HepG2 (cell line): ENCODE data around the gene ALK. TPM values are rescaled to one million over a fixed set of nuclear protein-coding genes. Genes with fewer than 3 reads are reported as not detected.

Source experiments
- ATAC-seq: fragments of 200-7000 bp; cut with Tn5 transposase; 3 replicates; pipeline ENCODE4 v1.9.1; 2020; ENCODE audit warnings: mild to moderate bottlenecking, moderate library complexity
- BruUV-seq: library from RNA; stranded (reverse); fragments of 400-500 nt; replicated peaks from 2 replicates; lab custom pipeline; 2021; lab: Mats Ljungman, UMichigan
- CTCF ChIA-PET: fragments of 300-600 bp; formaldehyde crosslinking; extraction: SDS; loops from one replicate; lab custom pipeline; 2021; ENCODE audit warnings: low total read pairs, inconsistent platforms, low intra/inter-chr PET ratio; lab: Yijun Ruan, JAX
- POLR2A ChIA-PET: fragments of 350-600 bp; sonication (Branson Sonifier 250); formaldehyde crosslinking; loops from one replicate; lab custom pipeline; 2020; ENCODE audit warnings: antibody characterized with exemption, inconsistent platforms; lab: Yijun Ruan, JAX
- DNase-seq: peaks from one replicate; pipeline ENCODE4 v3.0.0-alpha.2; 2015; ENCODE audit warnings: low spot score
- FAIRE-seq: peaks from 3 replicates; lab custom pipeline; 2011; peaks lifted over from hg19 to GRCh38; lab: Jason Lieb, UNC
- H2AFZ ChIP-seq: one replicate; pipeline ENCODE4 v1.6.1; 2011; ENCODE audit warnings: low read length, inconsistent platforms
- H3K27ac ChIP-seq: fragments of 300-600 bp; 3 replicates; pipeline ENCODE4 v1.8.0; 2011; ENCODE audit warnings: mixed run types, mild to moderate bottlenecking, mixed read lengths, low read length, inconsistent platforms; ENCODE audit not compliant: insufficient read depth; ENCODE audit errors: extremely low read length
- H3K27me3 ChIP-seq, 2 experiments: fragments of 200-600 bp in 1 of 2; 2 replicates in 1 of 2; 3 replicates in 1 of 2; pipeline versions ENCODE4 v1.6.0 to v1.8.0; 2011; ENCODE audit warnings: low read length in 2 of 2, mild to moderate bottlenecking in 2 of 2, moderate library complexity in 2 of 2, inconsistent platforms in 1 of 2; ENCODE audit not compliant: insufficient read depth in 2 of 2, control insufficient read depth in 1 of 2
- H3K36me3 ChIP-seq, 2 experiments: fragments of 200-600 bp in 1 of 2; replicated peaks in 1 of 2; 2 replicates in 1 of 2; 3 replicates in 1 of 2; pipeline versions ENCODE4 v1.5.1 to v1.8.0; 2011; ENCODE audit warnings: low read length in 2 of 2, inconsistent platforms in 1 of 2; ENCODE audit not compliant: insufficient read depth in 2 of 2, control insufficient read depth in 1 of 2
- H3K4me1 ChIP-seq: 2 replicates; pipeline ENCODE4 v1.5.1; 2012; ENCODE audit warnings: low read length, inconsistent platforms; ENCODE audit not compliant: insufficient read depth
- H3K4me2 ChIP-seq: 2 replicates; pipeline ENCODE4 v1.6.0; 2011; ENCODE audit warnings: low read depth, low read length, inconsistent platforms
- H3K4me3 ChIP-seq, 3 experiments: fragments of 200-600 bp in 1 of 3; sonication (generic), shearing (Covaris generic) in 1 of 3; replicated peaks in 1 of 3; 2 replicates each; pipeline ENCODE4 v1.5.1; 2011 to 2016; ENCODE audit warnings: low read length in 3 of 3, inconsistent platforms in 2 of 3, low read depth in 2 of 3, mild to moderate bottlenecking in 2 of 3, control low read depth in 1 of 3, mixed read lengths in 1 of 3; ENCODE audit not compliant: insufficient read depth in 1 of 3
- H3K79me2 ChIP-seq: one replicate; pipeline ENCODE4 v1.6.1; 2011; ENCODE audit warnings: low read length, inconsistent platforms; ENCODE audit not compliant: insufficient read depth
- H3K9ac ChIP-seq: 2 replicates; pipeline ENCODE4 v1.6.0; 2011; ENCODE audit warnings: mild to moderate bottlenecking, low read depth, low read length, inconsistent platforms; ENCODE audit not compliant: insufficient read depth
- H3K9me3 ChIP-seq: 2 replicates; pipeline ENCODE4 v1.5.1; 2012; ENCODE audit warnings: mild to moderate bottlenecking, low read length
- H4K20me1 ChIP-seq: 2 replicates; pipeline ENCODE4 v1.6.0; 2011; ENCODE audit warnings: inconsistent platforms, mild to moderate bottlenecking, low read length, moderate library complexity; ENCODE audit not compliant: insufficient read depth
- CAMTA2 ChIP-seq: sonication (generic); formaldehyde crosslinking; IDR thresholded peaks from 2 replicates; pipeline ENCODE4 v1.4.0; 2020; ENCODE audit warnings: mild to moderate bottlenecking, missing genetic modification reagents, borderline replicate concordance
- FOXP1 ChIP-seq, 2 experiments: fragments of 450-650 bp in 1 of 2; IDR thresholded peaks; 2 replicates each; pipeline ENCODE4 v1.6.1; 2017 to 2018; ENCODE audit warnings: antibody characterized with exemption in 1 of 2
- GATAD2A ChIP-seq: IDR thresholded peaks from 2 replicates; pipeline ENCODE4 v1.6.1; 2016
- HNRNPUL1 ChIP-seq: fragments of 200-400 bp; formaldehyde crosslinking; IDR thresholded peaks from 2 replicates; pipeline ENCODE4 v1.6.1; 2017; ENCODE audit warnings: low read depth, mild to moderate bottlenecking, low read length, moderate library complexity
- RARA ChIP-seq: IDR thresholded peaks from 2 replicates; pipeline ENCODE4 v1.6.1; 2016; ENCODE audit warnings: missing genetic modification reagents, missing compliant biosample characterization
- ZNF546 ChIP-seq: sonication (generic); formaldehyde crosslinking; conservative IDR thresholded peaks from 2 replicates; pipeline ENCODE4 v1.8.1; 2023; ENCODE audit warnings: mild to moderate bottlenecking, missing genetic modification reagents
- ZNF644 ChIP-seq: IDR thresholded peaks from 2 replicates; pipeline ENCODE4 v1.6.1; 2016; ENCODE audit warnings: low read depth
- WGBS: methylation state at CpG from one replicate; pipeline ENCODE4 v1.1.6; 2017; ENCODE audit warnings: low lambda C conversion rate; 5-methylcytosine and 5-hydroxymethylcytosine counted together
- in situ Hi-C: cut with HindIII; loops from 2 replicates; pipeline ENCODE4 v1.10.0; 2017; ENCODE audit warnings: low pct_unique_long_range_greater_than_20kb; ENCODE audit not compliant: extremely low pct_ligation_motif_present
- intact Hi-C: fragments of 100-400 bp; cut with micrococcal nuclease; formaldehyde crosslinking; loops from one replicate; pipeline ENCODE4 v1.10.0; 2022; ENCODE audit not compliant: unreplicated experiment
- polyA plus RNA-seq, 8 experiments: library from polyadenylated mRNA; depleted of rRNA in 3 of 8; stranded (reverse) in 7 of 8; unstranded in 1 of 8; fragments of >200 nt; fragmentation: Illumina TruSeq in 4 of 8; extraction: Trizol in 4 of 8; gene quantifications; 2 replicates each; pipeline versions ENCODE4 v1.2.1 to v1.2.3, GENCODE V29; 2011 to 2016; ENCODE audit warnings: low read depth in 4 of 8, missing spikeins in 1 of 8, mixed read lengths in 1 of 8; ENCODE audit not compliant: insufficient read depth in 1 of 8
- total RNA-seq, 5 experiments: library from RNA; depleted of rRNA; stranded (reverse); fragments of >200 nt; fragmentation: Illumina TruSeq; extraction: Trizol; gene quantifications; 2 replicates each; pipeline ENCODE4 v1.2.3, GENCODE V29; 2016; ENCODE audit warnings: low read depth in 1 of 5
- TF ChIP-seq, protein P1 (sequence below): sonication (generic); formaldehyde crosslinking; IDR thresholded peaks from 2 replicates; pipeline ENCODE4 v1.4.0; 2020; ENCODE audit warnings: low read depth, missing genetic modification reagents
- TF ChIP-seq, protein P2 (sequence below): fragments of 450-650 bp; IDR thresholded peaks from 2 replicates; pipeline ENCODE4 v1.6.1; 2017
- TF ChIP-seq, protein P3 (sequence below): IDR thresholded peaks from 2 replicates; pipeline ENCODE4 v1.6.1; 2016; ENCODE audit warnings: missing genetic modification reagents, missing compliant biosample characterization
- TF ChIP-seq, protein P4 (sequence below): sonication (generic); formaldehyde crosslinking; conservative IDR thresholded peaks from 2 replicates; pipeline ENCODE4 v1.4.0; 2020; ENCODE audit warnings: missing genetic modification reagents
- TF ChIP-seq, protein P5 (sequence below): sonication (generic); formaldehyde crosslinking; IDR thresholded peaks from 2 replicates; pipeline ENCODE4; 2020; ENCODE audit warnings: missing genetic modification reagents, mild to moderate bottlenecking, borderline replicate concordance

ALK gene
- total and polyA plus RNA-seq, 2 of the 13 experiments (the other 11 are each of a cell fraction or from before 2014, with no cell fraction given), result not detected

DNA sequence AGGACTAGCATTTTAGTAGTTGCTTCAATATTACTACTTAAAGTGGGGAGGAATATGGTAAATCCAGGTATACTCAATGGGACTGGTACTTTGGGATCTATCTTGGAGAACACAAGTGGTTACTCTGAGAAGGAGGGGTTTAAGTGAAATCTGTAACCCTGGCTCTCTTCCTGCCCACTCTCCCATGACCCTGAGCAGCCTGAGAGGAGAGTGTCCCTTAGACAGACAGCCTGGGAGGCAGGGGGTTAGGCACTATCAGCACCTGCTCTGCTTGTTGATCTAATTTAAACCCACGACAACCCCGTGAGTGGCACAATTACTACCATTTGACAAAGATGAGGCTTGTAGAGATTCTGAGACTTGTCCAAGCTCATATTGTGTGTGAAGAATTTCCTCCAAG, 395.5 kb downstream of the ALK start (continued):
- TF ChIP-seq, protein P1, sequence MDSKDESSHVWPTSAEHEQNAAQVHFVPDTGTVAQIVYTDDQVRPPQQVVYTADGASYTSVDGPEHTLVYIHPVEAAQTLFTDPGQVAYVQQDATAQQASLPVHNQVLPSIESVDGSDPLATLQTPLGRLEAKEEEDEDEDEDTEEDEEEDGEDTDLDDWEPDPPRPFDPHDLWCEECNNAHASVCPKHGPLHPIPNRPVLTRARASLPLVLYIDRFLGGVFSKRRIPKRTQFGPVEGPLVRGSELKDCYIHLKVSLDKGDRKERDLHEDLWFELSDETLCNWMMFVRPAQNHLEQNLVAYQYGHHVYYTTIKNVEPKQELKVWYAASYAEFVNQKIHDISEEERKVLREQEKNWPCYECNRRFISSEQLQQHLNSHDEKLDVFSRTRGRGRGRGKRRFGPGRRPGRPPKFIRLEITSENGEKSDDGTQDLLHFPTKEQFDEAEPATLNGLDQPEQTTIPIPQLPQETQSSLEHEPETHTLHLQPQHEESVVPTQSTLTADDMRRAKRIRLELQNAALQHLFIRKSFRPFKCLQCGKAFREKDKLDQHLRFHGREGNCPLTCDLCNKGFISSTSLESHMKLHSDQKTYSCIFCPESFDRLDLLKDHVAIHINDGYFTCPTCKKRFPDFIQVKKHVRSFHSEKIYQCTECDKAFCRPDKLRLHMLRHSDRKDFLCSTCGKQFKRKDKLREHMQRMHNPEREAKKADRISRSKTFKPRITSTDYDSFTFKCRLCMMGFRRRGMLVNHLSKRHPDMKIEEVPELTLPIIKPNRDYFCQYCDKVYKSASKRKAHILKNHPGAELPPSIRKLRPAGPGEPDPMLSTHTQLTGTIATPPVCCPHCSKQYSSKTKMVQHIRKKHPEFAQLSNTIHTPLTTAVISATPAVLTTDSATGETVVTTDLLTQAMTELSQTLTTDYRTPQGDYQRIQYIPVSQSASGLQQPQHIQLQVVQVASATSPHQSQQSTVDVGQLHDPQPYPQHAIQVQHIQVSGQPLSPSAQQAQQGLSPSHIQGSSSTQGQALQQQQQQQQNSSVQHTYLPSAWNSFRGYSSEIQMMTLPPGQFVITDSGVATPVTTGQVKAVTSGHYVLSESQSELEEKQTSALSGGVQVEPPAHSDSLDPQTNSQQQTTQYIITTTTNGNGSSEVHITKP (CRISPR knock-in tag), result no peak
- TF ChIP-seq ZNF644 (CRISPR knock-in tag) (no peak), RARA (CRISPR knock-in tag) (no peak), GATAD2A (CRISPR knock-in tag) (no peak), ZNF546 (no peak), CAMTA2 (CRISPR knock-in tag) (no peak)

DNA sequence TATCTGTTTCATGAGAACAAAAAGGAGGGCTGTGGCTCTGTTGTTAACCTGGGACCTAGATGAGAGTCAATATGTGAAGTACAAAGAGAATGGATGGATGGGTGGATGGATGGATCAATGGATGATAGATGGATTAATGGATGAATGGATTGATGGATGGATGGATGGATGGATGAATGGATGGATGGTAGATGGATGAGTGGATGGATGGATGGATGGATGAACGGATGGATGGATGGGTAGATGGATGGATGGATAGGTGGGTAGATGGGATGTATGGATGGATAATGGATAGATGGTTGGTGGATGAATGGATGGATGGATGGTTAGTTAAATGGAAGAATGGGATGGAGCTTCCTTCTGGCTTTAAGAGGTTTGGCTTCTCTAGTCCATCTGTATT, 396.7 kb downstream of the ALK start:
- H3K79me2 ChIP-seq, result no peaks in the 10 kb centered on the region
- WGBS, result 0% methylated on average over 1 of the region's 1 CpG
- H3K4me3 ChIP-seq, result no peak overlapping the region
- in situ Hi-C loops, result no loop called here
- H2AFZ ChIP-seq, result no peak overlapping the region
- peaks cover 0 to 11% of the 10 kb centered on the region in 2 experiments; a peak in 1 of 5 replicates for H3K27me3 ChIP-seq
- POLR2A ChIA-PET, result no interaction called here
- H3K4me2 ChIP-seq, result no peak overlapping the region
- CTCF ChIA-PET, result no interaction called here
- intact Hi-C loops, result no loop called here
- H3K9ac ChIP-seq, result no peak overlapping the region
- no peaks in the 10 kb centered on the region for H3K4me1 ChIP-seq
- ATAC-seq (no peak), FAIRE-seq (no peak), DNase-seq (no peak)
- H4K20me1 ChIP-seq, result no peaks in the 10 kb centered on the region
- no peaks in the 10 kb centered on the region for H3K36me3 ChIP-seq
- BruUV-seq, result no TSS peak
- H3K27ac ChIP-seq, result no peak overlapping the region
- H3K9me3 ChIP-seq, result no peaks in the 10 kb centered on the region
- peak; percentile 26; the same call in 1 of the 2 replicates for TF ChIP-seq FOXP1 (IDR thresholded peaks at IDR 0.05)
- TF ChIP-seq FOXP1 (CRISPR knock-in tag; IDR thresholded peaks at IDR 0.05), result no peak
- TF ChIP-seq, protein P2, sequence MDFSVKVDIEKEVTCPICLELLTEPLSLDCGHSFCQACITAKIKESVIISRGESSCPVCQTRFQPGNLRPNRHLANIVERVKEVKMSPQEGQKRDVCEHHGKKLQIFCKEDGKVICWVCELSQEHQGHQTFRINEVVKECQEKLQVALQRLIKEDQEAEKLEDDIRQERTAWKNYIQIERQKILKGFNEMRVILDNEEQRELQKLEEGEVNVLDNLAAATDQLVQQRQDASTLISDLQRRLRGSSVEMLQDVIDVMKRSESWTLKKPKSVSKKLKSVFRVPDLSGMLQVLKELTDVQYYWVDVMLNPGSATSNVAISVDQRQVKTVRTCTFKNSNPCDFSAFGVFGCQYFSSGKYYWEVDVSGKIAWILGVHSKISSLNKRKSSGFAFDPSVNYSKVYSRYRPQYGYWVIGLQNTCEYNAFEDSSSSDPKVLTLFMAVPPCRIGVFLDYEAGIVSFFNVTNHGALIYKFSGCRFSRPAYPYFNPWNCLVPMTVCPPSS, result peak; percentile 75; the same call in 1 of the 2 replicates
- no peak for TF ChIP-seq HNRNPUL1
- TF ChIP-seq, protein P3, sequence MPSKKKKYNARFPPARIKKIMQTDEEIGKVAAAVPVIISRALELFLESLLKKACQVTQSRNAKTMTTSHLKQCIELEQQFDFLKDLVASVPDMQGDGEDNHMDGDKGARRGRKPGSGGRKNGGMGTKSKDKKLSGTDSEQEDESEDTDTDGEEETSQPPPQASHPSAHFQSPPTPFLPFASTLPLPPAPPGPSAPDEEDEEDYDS (CRISPR knock-in tag), result no peak
- TF ChIP-seq, protein P4, sequence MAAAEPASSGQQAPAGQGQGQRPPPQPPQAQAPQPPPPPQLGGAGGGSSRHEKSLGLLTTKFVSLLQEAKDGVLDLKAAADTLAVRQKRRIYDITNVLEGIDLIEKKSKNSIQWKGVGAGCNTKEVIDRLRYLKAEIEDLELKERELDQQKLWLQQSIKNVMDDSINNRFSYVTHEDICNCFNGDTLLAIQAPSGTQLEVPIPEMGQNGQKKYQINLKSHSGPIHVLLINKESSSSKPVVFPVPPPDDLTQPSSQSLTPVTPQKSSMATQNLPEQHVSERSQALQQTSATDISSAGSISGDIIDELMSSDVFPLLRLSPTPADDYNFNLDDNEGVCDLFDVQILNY (CRISPR knock-in tag), result no peak
- TF ChIP-seq, protein P5, sequence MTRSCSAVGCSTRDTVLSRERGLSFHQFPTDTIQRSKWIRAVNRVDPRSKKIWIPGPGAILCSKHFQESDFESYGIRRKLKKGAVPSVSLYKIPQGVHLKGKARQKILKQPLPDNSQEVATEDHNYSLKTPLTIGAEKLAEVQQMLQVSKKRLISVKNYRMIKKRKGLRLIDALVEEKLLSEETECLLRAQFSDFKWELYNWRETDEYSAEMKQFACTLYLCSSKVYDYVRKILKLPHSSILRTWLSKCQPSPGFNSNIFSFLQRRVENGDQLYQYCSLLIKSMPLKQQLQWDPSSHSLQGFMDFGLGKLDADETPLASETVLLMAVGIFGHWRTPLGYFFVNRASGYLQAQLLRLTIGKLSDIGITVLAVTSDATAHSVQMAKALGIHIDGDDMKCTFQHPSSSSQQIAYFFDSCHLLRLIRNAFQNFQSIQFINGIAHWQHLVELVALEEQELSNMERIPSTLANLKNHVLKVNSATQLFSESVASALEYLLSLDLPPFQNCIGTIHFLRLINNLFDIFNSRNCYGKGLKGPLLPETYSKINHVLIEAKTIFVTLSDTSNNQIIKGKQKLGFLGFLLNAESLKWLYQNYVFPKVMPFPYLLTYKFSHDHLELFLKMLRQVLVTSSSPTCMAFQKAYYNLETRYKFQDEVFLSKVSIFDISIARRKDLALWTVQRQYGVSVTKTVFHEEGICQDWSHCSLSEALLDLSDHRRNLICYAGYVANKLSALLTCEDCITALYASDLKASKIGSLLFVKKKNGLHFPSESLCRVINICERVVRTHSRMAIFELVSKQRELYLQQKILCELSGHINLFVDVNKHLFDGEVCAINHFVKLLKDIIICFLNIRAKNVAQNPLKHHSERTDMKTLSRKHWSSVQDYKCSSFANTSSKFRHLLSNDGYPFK (CRISPR knock-in tag), result no peak
